ENCODE data around the gene ZNF263.

DNA sequence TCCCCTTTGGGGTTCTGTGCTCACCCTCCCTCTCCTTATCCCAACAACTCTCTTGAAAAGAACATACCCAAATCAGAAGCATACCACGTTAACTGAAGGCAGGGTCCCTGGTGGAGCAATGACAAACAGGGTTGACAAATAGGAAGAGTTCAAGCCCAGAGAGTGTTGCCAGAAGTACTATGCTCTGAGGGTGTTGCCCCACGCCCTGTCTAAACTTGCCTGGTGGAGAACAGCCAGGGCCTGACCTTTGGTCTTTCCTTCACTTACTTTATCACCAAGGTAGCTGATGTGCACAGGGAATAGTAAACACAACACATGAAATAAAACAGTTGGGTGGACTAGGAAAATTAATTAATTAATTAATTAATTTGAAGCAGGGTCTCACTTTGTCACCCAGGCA lies 45.4 kb downstream of the ZNF263 start:
- TF ChIP-seq, protein P1, sequence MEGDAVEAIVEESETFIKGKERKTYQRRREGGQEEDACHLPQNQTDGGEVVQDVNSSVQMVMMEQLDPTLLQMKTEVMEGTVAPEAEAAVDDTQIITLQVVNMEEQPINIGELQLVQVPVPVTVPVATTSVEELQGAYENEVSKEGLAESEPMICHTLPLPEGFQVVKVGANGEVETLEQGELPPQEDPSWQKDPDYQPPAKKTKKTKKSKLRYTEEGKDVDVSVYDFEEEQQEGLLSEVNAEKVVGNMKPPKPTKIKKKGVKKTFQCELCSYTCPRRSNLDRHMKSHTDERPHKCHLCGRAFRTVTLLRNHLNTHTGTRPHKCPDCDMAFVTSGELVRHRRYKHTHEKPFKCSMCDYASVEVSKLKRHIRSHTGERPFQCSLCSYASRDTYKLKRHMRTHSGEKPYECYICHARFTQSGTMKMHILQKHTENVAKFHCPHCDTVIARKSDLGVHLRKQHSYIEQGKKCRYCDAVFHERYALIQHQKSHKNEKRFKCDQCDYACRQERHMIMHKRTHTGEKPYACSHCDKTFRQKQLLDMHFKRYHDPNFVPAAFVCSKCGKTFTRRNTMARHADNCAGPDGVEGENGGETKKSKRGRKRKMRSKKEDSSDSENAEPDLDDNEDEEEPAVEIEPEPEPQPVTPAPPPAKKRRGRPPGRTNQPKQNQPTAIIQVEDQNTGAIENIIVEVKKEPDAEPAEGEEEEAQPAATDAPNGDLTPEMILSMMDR (conservative IDR thresholded peaks at IDR 0.05; ENCODE audit: low read depth in 2 of 2), result no peak
- TF ChIP-seq EZH2 (IDR thresholded peaks at IDR 0.05; ENCODE audit: low read depth, unreplicated experiment) (no peak), ZNF331 (CRISPR knock-in tag; IDR thresholded peaks at IDR 0.05; ENCODE audit: low read depth) (no peak), EZH2phosphoT487 (IDR thresholded peaks at IDR 0.05; ENCODE audit: unreplicated experiment) (no peak)
- TF ChIP-seq, protein P2, sequence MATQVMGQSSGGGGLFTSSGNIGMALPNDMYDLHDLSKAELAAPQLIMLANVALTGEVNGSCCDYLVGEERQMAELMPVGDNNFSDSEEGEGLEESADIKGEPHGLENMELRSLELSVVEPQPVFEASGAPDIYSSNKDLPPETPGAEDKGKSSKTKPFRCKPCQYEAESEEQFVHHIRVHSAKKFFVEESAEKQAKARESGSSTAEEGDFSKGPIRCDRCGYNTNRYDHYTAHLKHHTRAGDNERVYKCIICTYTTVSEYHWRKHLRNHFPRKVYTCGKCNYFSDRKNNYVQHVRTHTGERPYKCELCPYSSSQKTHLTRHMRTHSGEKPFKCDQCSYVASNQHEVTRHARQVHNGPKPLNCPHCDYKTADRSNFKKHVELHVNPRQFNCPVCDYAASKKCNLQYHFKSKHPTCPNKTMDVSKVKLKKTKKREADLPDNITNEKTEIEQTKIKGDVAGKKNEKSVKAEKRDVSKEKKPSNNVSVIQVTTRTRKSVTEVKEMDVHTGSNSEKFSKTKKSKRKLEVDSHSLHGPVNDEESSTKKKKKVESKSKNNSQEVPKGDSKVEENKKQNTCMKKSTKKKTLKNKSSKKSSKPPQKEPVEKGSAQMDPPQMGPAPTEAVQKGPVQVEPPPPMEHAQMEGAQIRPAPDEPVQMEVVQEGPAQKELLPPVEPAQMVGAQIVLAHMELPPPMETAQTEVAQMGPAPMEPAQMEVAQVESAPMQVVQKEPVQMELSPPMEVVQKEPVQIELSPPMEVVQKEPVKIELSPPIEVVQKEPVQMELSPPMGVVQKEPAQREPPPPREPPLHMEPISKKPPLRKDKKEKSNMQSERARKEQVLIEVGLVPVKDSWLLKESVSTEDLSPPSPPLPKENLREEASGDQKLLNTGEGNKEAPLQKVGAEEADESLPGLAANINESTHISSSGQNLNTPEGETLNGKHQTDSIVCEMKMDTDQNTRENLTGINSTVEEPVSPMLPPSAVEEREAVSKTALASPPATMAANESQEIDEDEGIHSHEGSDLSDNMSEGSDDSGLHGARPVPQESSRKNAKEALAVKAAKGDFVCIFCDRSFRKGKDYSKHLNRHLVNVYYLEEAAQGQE (IDR thresholded peaks at IDR 0.05; ENCODE audit: unreplicated experiment), result no peak
